GM18508 (cell line): ENCODE data around the gene ZNF300.
"Not testable (repeated sequence)": the region's sequence is repeated elsewhere in the genome, so short reads cannot be mapped to it uniquely, and the experiment has no call there.

Source experiments
- ATAC-seq: cut with Tn5 transposase; IDR thresholded peaks from one replicate; pipeline ENCODE4 v1.9.1; 2021; ENCODE audit warnings: moderate number of reproducible peaks; ENCODE audit not compliant: insufficient read depth, unreplicated experiment

Gene ZNF300

DNA sequence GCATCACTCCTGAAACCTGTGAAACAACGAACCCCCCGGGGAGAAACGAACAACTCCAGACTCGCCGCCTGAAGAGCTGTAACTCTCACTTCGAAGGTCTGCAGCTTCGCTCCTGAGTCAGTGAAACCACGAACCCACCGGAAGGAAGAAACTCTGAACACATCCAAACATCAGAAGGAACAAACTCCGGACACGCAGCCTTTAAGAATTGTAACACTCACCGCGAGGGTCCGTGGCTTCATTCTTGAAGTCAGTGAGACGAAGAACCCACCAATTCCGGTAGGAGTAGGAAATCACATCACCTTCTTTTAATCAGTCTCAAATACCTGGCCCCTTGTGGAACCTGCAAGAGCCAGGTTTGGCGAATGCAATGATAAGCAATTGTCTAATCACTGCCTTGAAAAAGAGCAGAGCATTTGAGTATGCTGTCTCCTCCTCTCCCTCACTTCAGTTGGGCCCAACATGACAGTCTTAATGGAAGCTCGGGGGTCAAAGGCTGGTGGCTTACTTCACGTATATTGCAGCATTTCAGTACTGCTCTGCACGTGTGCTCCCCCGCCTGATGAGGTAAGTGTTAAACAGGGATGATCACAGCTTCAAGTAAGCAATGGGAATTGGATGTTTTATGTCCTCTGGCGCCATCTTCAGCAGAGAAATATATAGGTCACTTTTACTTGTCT is 58.0 kb downstream of the ZNF300 start:
- ATAC-seq, result peak; percentile 95

DNA sequence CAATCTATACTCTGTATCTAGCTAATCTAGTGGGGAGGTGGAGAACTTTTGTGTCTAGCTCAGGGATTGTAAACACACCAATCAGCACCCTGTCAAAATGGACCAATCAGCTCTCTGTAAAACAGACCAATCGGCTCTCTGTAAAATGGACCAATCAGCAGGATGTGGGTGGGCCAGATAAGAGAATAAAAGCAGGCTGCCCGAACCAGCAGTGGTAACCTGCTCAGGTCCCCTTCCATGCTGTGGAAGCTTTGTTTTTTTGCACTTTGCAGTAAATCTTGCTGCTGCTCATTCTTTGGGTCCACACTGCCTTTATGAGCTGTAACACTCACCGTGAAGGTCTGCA is 58.5 kb downstream of the ZNF300 start, which contains the start of gene IRGM:
Gene IRGM (plus strand): TSS at position 214 of the 346 bp plus-strand sequence. CDS start 1,603 bp downstream, outside the sequence.
- not testable (repeated sequence) for ATAC-seq

DNA sequence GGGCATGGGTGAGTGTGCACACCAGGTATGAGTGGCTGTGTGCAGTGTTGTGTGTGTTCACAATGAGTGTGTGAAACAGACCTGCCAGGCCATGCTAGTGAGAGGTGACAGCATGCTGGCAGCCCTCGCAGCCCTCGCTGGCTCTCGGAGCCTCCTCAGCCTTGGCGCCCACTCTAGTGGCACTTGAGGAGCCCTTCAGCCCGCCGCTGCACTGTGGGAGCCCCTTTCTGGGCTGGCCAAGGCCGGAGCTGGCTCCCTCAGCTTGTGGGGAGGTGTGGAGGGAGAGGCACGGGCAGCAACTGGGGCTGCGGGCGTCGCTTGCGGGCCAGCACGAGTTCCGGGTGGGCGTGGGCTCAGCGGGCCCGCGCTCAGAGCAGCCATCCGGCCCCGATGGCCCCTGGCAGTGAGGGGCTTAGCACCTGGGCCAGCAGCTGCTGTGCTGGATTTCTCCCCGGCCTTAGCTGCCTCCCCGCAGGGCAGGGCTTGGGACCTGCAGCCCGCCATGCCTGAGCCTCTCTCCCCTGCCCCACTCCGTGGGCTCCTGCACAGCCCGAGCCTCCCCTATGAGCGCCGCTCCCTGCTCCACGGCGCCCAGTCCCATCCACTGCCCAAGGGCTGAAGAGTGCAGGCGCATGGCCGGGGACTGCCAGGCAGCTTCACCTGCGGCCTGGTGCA is 59.5 kb downstream of the ZNF300 start:
- ATAC-seq, result not testable (repeated sequence)
